OCI-LY3 (cell line): ENCODE results near the gene ARHGAP42.

ENCODE experiments used
- H2AFZ ChIP-seq: fragments of 200-600, 300-600 bp; shearing (Covaris generic); 2 replicates; pipeline ENCODE4 v1.6.0; 2014; ENCODE audit warnings: antibody characterized with exemption, low read depth, low read length
- H3K27ac ChIP-seq: fragments of 200-600, 300-600 bp; sonication (generic); 2 replicates; pipeline ENCODE4 v1.5.1; 2014; ENCODE audit warnings: mild to moderate bottlenecking, low read length, moderate library complexity, mixed read lengths
- H3K27me3 ChIP-seq: fragments of 200-600, 300-600 bp; sonication (generic); 2 replicates; pipeline ENCODE4 v1.6.1; 2014; ENCODE audit warnings: low read depth, low read length, mixed read lengths
- H3K36me3 ChIP-seq: fragments of 200-600, 300-600 bp; sonication (generic); replicated peaks from 2 replicates; pipeline ENCODE3; 2014; ENCODE audit warnings: low read depth, low read length, mixed read lengths
- H3K4me1 ChIP-seq: fragments of 300-600, 200-600 bp; sonication (generic); 2 replicates; pipeline ENCODE4 v1.6.1; 2014; ENCODE audit warnings: low read length, mixed read lengths
- H3K4me2 ChIP-seq: fragments of 200-600, 300-600 bp; sonication (generic); 2 replicates; pipeline ENCODE4 v1.6.1; 2014; ENCODE audit warnings: low read length, mixed read lengths
- H3K4me3 ChIP-seq: fragments of 300-600, 200-600 bp; sonication (generic); 2 replicates; pipeline ENCODE4 v1.5.1; 2014; ENCODE audit warnings: antibody characterized with exemption, mild to moderate bottlenecking, low read length, moderate library complexity
- H3K79me2 ChIP-seq: fragments of 300-600, 200-600 bp; shearing (Covaris generic); 2 replicates; pipeline ENCODE4 v1.6.1; 2014; ENCODE audit warnings: mild to moderate bottlenecking, low read length, mixed read lengths
- H3K9ac ChIP-seq: fragments of 300-600, 200-600 bp; shearing (Covaris generic); 2 replicates; pipeline ENCODE4 v1.6.0; 2014; ENCODE audit warnings: mild to moderate bottlenecking, low read length, moderate library complexity
- H3K9me3 ChIP-seq: fragments of 200-600, 300-600 bp; shearing (Covaris generic); 2 replicates; pipeline ENCODE4 v1.6.1; 2014; ENCODE audit warnings: low read length, mixed read lengths; ENCODE audit not compliant: insufficient read depth
- H4K20me1 ChIP-seq: fragments of 200-600, 300-600 bp; sonication (generic); 2 replicates; pipeline ENCODE4 v1.6.1; 2016; ENCODE audit warnings: low read length, mixed read lengths; ENCODE audit not compliant: insufficient read depth
- CTCF ChIP-seq: fragments of 200-600, 300-600 bp; sonication (generic); IDR thresholded peaks from 2 replicates; pipeline ENCODE4 v1.5.1; 2014; ENCODE audit warnings: antibody characterized with exemption, low read length, low read depth
- EZH2phosphoT487 ChIP-seq: fragments of 200-600 bp; shearing (Covaris generic); IDR thresholded peaks from 2 replicates; pipeline ENCODE4 v1.6.1; 2018; ENCODE audit warnings: antibody characterized with exemption, mixed run types, low read depth

The ARHGAP42 gene

GRCh38 chr11:100918551-100919500, 231.7 kb downstream of the ARHGAP42 start:
- H3K4me1 ChIP-seq: no peaks in the 10 kb centered on the region
- H3K9me3 ChIP-seq: no peaks in the 10 kb centered on the region
- H3K9ac ChIP-seq: no peak overlapping the region
- no peak overlapping the region for H3K27ac ChIP-seq
- no peak overlapping the region for H2AFZ ChIP-seq
- no peak for TF ChIP-seq CTCF
- H3K4me2 ChIP-seq: no peak overlapping the region
- no peaks in the 10 kb centered on the region for H3K79me2 ChIP-seq
- no peak overlapping the region for H3K4me3 ChIP-seq
- H3K27me3 ChIP-seq: no peaks in the 10 kb centered on the region
- no peaks in the 10 kb centered on the region for H4K20me1 ChIP-seq
- no peaks in the 10 kb centered on the region for H3K36me3 ChIP-seq

GRCh38 chr11:100920593-100920992, 233.5 kb downstream of the ARHGAP42 start:
- no peaks in the 10 kb centered on the region for H3K9me3 ChIP-seq
- H3K79me2 ChIP-seq: no peaks in the 10 kb centered on the region
- H3K9ac ChIP-seq: no peak overlapping the region
- TF ChIP-seq EZH2phosphoT487 (no peak), CTCF (no peak)
- H3K4me1 ChIP-seq: peaks cover under 1% of the 10 kb centered on the region; the same call in 1 of the 2 replicates
- no peak overlapping the region for H3K27ac ChIP-seq
- no peak overlapping the region for H2AFZ ChIP-seq
- H3K36me3 ChIP-seq: no peaks in the 10 kb centered on the region
- H4K20me1 ChIP-seq: no peaks in the 10 kb centered on the region
- H3K4me3 ChIP-seq: no peak overlapping the region
- H3K4me2 ChIP-seq: no peak overlapping the region
- no peaks in the 10 kb centered on the region for H3K27me3 ChIP-seq

GRCh38 chr11:100922121-100922520, 235.0 kb downstream of the ARHGAP42 start:
- Histone ChIP-seq H3K36me3 (no peaks in the 10 kb centered on the region), H3K4me2 (no peak overlapping the region), H4K20me1 (no peaks in the 10 kb centered on the region), H3K9me3 (no peaks in the 10 kb centered on the region), H2AFZ (no peak overlapping the region), H3K79me2 (no peaks in the 10 kb centered on the region), H3K27ac (no peak overlapping the region), H3K27me3 (peaks cover 4% of the 10 kb centered on the region; the same call in 1 of the 2 replicates), H3K4me3 (no peak overlapping the region), H3K4me1 (peaks cover 10% of the 10 kb centered on the region), H3K9ac (no peak overlapping the region)
- TF ChIP-seq CTCF (no peak), EZH2phosphoT487 (no peak)

GRCh38 chr11:100923555-100923954, 236.5 kb downstream of the ARHGAP42 start:
- peaks cover 10% of the 10 kb centered on the region for H3K4me1 ChIP-seq
- no peak overlapping the region for H3K4me3 ChIP-seq
- no peak overlapping the region for H3K27ac ChIP-seq
- peaks cover 5% of the 10 kb centered on the region; the same call in 1 of the 2 replicates for H4K20me1 ChIP-seq
- no peak overlapping the region for H2AFZ ChIP-seq
- H3K36me3 ChIP-seq: no peaks in the 10 kb centered on the region
- no peak overlapping the region for H3K9ac ChIP-seq
- H3K27me3 ChIP-seq: peaks cover 8% of the 10 kb centered on the region; the same call in 1 of the 2 replicates
- no peak overlapping the region for H3K4me2 ChIP-seq
- TF ChIP-seq CTCF: no peak
- TF ChIP-seq EZH2phosphoT487: no peak
- no peaks in the 10 kb centered on the region for H3K79me2 ChIP-seq
- H3K9me3 ChIP-seq: no peaks in the 10 kb centered on the region
